Hematopoietic multipotent progenitor cell treated with erythropoietin and hydrocortisone succinate and interleukin-3 and kit ligand, for 15 days (in vitro differentiated cells): ENCODE results near the gene GET4.
"Not testable (repeated sequence)": the region's sequence is repeated elsewhere in the genome, so short reads cannot be mapped to it uniquely, and the experiment has no call there.

ENCODE experiments used
- DNase-seq: peaks from one replicate; pipeline ENCODE4 v3.0.0-alpha.2; 2015; ENCODE audit warnings: low spot score

The GET4 gene

GRCh38 chr7:900331-901040 lies 24.1 kb downstream of the GET4 start:
- no peak for DNase-seq

DNA sequence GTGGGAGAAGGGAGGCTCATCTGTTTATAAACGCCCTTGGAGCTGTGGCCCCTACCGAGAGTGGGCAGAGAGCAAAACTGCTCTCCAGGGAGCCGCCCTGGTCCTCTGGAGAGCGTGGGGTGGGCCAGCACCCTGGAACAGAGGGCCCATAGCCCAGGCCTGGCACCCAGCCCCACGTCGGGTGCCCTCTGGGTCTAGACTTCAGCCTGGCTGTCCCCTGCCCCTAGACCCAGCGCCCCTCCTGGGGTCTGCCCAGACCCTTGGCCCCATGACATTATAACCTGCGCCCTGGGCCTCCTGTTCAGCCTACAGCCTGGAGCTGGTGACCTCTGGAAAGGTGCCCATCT lies 24.7 kb downstream of the GET4 start:
- DNase-seq = no peak

DNA sequence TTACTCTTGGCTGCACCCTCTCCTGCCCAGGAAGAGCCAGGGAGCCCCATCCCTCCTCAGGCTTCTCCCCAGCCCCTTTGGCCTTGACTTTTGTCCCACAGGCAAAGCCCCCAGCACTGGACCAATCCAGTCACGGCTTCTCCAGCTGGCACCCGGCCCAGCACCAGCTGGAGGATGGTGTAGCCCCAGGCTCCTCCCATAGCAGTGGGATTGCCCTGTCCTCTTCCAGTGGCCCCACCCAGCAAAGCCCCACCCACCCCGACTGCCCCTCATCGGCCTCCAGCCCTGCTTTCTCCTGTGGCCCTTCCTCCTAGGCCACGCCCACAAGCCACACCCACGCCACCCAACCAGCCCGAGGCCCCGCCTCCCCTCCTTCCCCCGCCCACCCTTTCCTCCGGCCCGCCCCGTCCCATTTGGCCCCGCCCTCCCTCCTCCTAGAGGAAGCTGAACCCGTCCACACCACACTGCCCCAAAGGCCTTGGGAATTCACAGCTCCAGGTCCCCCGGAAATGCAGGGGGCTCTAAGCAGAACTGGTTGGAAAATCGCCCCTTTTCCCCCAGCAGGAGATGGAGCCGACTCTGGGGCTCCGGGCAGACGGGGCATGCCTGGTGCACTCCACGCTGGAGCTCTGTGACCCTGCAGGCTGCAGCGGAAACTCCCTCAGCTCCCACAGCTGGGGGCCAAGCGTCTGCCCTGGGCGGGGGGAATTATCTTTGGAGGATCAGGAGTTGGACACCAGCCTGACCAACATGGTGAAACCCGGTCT lies 25.2 kb downstream of the GET4 start:
- DNase-seq = peak; percentile 90

- no peak for DNase-seq
Measured at GRCh38 chr7:902996-903395, 26.6 kb downstream of the GET4 start.

DNA sequence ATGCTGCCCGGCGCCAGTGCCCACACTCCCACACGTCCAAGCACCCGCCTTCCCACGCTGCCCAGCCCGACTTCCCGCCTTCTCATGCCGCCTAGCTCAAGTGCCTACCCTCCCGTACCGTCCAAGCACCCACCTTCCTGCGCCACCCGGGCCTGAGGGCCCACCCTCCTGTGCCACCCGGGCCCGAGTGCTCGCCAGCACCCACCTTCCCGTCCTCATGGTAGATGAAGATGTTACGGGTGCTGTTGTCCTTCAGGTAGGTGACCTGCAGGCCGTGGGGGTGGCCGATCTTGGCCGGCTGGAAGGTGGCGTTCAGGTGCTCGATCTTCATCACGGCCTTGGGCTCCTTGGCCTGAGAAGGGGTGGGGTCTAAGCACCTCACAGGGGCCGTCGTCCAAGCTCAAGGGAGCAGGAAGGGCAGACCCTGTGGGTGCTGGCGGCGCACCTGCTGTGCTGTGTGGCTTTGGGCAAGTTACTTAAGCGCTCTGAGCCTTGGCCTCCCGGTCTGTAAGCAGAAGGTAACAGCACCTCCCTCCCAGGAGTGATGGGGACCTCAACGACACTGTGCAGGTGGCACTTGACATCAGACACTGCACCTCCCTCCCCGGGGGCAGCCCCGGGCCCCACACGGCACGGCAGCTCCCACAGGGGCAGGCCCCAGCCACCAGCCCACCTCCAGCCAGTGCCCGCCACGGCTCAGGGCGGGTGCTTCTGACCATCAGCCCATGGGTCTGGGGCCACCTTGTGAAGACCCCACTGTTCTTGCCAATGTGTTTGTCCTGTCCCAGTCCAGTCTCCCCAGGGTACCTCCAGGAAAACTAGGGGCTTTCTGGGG lies 27.8 kb downstream of the GET4 start:
- no peak for DNase-seq

DNA sequence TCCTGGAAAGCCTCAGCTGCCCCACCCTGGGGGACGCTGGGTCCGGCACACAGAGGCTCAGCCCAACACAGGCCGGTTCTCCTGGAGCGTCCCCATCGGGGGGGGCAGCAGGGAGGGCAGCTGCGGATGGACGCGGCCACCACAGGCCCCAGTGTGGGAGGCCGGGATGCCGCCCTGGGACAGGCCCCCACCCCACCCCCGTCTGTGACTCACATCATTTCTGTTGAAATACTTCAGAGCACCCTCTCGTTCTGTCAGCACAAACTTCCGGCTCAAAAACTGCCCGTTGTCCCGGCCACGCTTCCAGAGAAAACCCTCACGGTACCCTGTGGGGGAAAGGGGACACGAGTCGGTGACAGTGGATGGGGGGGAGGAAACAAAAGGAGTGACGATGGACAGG lies 28.5 kb downstream of the GET4 start:
- DNase-seq = no peak

DNA sequence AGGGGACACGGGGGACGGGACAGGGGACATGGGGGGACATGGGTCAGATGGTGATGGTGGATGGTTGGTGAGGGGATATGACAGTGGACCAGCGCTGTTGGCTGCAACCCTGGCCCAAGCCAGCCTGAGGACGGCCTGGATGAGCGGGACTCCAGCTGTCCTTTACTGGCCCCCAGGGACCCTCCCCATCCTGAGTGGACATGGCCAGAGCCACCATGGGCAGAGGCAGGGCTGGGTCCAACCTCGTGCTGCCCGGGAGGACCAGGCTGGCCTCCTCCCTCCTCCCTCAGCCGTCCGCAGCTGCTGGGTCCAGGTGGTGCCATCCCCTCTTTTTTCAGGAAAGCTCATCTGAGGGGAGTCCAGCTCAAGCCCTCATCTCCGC lies 30.4 kb downstream of the GET4 start:
- DNase-seq = no peak

GRCh38 chr7:907158-907980 lies 31.0 kb downstream of the GET4 start:
- DNase-seq = no peak

DNA sequence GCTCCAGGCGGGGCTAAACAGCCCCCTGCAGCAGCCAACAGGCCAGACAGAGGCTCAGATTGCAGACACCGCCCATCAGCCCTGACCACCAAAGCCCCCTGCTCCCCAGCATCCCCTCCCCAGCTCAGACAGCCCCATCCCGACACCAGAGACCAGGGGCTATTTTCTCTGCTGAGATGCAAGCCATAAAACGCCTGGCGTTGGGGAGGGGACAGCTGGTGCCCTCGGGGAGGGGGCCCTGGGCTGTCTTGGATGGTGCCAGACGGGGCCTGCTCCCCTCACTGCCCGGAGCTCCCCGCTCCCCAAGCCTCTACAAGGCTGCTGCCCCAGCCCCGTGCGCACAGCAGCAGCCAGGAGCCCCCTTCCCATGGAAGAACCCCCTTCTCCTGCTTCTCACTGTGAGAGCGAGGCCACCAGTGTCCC lies 31.8 kb downstream of the GET4 start:
- no peak for DNase-seq

DNA sequence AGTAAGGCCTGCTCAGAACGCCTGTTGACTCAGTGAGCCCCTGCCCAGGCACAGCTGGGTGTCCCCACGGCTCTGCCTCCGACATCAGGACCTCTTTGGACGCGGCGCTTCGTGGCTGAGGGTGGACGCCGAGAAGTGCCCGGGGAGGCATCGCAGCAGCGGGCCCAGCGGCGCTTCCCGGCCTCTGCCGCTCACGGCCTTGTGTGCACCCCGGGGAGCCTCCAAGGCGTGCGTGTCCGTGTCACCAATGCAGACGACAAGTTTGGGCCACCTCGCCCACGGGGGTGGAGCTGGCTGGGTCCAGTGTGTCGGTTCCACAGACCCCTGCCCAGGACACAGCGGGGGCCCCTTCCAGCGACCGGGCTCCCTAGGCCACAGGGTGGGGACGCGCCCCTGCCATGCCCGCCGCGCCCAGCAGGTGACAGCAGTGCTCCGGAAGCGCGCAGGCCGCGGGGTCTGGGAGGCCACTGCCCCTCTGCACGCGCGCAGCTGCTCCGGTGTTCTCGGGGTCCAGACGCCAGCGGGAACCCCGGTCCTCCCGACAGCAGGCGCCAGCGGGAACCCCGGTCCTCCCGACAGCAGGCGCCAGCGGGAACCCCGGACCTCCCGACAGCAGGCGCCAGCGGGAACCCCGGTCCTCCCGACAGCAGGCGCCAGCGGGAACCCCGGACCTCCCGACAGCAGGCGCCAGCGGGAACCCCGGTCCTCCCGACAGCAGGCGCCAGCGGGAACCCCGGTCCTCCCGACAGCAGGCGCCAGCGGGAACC lies 32.4 kb downstream of the GET4 start:
- not testable (repeated sequence) for DNase-seq

DNA sequence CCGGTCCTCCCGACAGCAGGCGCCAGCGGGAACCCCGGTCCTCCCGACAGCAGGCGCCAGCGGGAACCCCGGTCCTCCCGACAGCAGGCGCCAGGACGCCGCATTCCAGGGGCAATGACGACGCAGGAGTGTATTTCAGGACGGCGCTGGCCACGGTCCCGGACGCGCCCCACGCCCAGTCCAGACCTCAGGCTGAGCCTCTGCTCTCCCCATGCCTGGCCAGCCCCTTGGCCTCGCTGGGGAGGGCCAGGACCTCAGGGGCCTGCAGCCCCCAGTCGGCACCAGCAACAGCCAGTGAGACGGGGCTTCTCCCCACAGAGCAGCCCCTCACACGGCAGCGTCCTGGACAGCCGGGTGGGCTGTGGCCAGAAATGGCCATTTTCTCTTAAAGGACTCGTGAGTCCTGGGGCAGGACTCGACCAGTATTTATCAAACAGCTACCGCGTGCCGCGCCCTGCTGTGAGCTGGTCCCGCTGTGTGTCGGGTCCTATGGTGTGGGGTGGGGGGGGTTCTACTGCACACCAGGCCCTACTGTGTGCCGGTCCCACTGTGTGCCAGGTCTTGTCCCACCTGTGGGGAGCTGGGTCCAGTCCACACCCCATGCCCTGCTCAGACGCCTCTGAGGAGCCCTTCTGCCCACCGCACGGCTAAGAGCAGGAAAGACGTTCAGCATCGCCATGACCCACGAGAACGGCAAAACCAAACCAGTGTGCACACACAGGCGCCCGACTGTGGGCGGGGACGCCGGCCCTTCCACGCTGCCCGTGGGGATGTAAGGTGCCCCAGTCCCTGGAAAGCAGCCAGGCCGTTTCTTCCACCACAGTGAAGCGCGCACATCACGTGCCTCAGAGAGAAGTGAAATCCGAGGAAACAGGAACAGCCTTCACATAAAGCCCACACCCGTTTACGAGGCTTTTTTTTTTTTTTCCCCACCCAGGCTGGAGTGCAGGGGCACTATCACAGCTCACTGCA lies 33.3 kb downstream of the GET4 start:
- no peak for DNase-seq

DNA sequence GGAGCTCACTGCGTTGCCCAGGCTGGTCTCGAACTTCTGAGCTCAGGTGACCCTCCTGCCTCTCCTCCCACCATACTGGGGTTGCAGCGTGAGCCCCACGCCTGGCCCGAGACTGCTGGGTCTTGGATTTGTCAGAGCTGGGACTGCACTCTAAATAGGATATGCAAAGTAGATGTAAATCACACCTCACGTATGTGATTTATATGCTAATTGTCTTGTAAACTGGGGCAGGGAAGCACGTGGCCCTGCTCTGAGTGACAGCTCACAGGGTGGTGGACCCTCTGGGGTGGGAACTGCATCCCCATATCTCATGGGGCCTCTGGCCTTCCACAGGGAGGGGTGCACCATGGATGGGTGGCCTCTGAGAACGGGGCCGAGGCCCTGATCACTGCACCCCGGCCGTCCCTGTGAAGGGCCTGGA lies 34.1 kb downstream of the GET4 start:
- no peak for DNase-seq

GRCh38 chr7:910931-911431 lies 34.6 kb downstream of the GET4 start:
- DNase-seq = no peak

DNA sequence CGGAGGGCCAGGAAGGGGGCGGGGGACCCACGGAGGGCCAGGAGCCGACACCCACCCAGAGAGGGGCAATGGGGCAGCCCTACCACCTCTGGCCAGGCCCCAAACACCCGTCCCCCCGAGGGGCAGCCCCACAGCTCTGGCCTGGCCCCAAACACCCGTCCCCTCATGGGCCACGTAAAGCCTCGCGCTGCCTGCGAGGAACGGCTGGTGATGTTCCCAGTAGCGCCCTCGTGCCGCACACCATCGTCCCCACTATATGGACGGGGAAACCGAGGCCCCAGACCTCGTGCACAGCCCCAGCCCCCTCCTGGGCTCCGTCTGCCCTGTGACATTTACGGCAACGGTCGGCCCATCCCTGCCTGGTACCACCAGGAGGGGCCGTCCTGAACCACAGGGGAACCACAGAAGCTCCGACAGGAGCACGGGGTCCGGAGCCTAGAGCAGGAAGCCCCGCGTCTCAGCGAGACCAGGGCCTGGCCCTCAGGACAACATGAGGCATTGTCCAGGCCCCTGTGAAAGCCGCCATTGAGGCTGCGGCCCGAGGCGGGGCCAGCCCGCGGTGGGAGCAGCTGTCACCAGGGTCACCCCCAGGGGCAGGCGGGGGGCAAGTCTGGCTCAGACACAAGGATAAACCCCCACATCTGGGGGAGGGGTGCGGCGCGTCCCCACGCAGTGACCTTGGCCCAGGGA lies 35.6 kb downstream of the GET4 start:
- DNase-seq = no peak

GRCh38 chr7:913736-914520 lies 37.6 kb downstream of the GET4 start:
- DNase-seq = no peak

- no peak for DNase-seq
Measured at GRCh38 chr7:914521-915194, 38.3 kb downstream of the GET4 start.

DNA sequence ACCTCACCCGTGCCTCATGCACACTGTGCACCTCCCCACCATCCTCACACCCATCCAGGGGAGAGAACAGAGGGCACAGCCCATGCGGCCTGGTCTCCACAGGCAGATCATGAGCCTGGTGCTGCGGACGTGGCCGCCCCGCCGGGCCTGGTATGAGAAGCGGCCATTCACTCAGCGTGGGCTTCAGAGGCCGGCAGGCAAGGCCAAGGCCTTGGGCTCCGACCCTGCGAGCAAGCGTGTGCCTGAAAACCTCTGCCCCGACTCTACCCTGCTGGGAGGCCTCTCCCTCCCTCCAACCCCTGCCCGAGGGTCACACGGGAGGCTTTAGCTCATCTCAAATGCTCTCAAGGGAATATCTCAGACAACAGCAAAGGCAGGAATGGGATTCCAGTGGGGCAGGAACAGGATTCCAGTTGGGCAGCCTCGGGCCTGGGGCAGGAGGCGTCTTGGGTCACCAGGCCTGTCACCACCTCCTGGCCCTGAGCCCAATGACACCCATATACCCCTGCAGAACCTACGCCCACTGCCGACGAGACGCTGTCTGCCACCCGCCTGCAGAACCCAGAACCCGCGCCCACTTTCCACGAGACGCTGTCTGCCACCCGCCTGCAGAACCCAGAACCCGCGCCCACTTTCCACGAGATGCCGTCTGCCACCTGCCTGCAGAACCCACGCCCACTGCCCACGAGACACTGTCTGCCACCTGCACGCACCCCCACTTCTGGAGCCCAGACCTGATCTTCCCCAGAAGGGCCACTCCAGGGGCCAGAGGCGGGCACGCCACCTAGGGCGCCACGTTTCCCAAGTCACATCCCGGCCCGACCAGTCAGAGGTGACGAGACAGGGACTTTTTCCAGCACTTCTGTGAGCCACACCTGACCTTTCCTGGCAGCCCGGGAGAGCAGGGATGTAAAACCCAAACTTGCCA lies 39.2 kb downstream of the GET4 start:
- no peak for DNase-seq
